HG03520 (cell line): Measurements from ENCODE around the gene MGLL.

ENCODE experiments used
- ATAC-seq: cut with Tn5 transposase; IDR thresholded peaks from one replicate; pipeline ENCODE4 v1.9.1; 2021; ENCODE audit warnings: mild to moderate bottlenecking, moderate library complexity; ENCODE audit not compliant: unreplicated experiment

Gene MGLL

DNA sequence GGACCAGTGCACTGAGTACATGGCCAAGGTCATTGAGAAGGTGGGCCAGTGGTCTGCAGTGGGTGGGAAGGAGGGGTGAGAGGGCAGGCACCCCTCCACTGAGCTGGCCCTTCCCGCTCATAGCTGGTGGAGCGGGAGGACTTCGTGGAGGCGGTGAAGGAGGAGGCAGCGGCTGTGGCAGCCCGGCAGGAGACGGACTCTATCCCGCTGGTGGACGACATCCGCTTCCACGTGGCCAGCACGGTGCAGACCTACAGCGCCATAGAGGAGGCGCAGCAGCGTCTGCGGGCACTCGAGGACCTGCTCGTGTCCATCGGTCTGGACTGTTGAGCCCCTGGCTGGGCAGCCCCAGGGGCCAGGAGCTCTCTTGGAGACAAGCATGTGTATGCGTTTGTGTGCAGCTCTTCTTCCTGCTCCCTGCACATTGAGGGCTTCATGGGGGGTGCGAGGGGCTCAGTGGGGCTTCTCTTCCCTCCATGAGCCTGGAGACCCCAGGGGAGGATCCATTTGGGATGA, 142.1 kb downstream of the MGLL start:
- no peak for ATAC-seq

DNA sequence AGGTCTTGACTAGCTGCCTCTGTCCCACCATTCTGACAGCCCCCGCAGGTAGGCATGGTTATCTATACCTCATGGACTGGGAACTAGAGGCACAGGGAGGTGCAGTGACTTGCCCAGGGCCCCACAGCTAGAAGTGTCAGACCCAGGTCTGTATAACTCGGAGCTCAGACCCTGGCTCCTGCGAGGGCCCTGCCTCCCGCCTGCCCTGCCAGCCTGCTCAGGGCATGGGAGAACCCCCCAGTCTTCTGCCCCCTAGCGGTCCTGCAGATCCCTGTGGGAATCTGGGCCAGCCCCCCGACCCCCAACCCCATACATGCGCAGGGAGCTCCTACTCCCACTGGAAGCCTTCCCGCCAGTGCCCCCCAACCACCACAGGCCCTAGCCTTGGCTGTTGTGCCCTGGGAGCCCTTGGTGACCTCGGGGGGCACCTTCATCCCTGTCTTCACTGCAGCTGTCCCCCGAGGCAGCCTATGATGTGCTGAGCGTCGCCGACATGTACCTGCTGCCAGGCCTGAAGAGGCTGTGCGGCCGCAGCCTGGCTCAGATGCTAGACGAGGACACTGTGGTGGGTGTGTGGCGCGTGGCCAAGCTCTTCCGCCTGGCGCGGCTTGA, 142.7 kb downstream of the MGLL start:
- ATAC-seq = no peak

DNA sequence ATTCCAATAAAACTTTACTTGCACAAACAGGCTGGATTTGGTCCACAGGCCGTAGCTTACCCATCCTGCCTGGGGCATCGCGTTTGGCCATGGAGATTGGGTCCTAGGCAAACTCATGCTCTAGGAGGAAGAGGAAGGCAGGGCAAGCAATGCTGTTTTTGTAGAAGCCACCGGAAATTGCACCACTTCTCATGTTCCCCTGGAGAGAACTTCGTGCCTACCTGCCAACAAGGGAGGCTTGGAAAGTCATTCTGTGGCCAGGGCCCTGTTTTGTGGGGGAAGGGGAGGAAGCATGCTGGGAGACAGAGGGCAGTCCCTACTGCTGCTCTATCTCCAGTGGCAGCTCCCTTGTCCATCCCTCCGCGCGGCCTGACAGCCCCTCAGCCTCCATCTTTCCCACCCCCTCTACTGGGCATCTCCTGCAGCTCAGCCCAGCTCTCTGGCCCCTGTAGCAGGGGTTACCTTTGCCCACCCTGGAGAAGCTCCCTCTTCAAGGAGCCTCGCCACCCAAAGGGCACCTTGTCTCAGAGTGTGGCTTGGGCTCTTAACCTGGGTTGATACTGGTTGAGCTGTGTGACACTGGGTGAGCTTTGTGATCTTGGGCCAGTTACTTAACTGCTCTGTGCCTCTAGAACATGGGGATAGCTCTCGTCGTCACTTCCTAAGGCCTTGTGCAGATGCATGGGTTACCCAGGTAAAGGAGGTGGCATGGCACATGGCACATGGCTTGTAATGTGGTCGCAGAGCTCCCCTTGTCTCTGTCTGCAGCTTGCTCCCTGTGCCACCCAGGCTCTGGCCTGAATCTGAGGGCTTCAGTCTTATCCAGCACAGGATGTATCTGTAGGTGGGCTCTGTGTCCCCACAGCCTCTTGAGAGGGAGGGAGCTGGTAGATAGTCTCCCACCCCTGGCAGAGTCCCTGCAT, 143.4 kb downstream of the MGLL start:
- no peak for ATAC-seq

DNA sequence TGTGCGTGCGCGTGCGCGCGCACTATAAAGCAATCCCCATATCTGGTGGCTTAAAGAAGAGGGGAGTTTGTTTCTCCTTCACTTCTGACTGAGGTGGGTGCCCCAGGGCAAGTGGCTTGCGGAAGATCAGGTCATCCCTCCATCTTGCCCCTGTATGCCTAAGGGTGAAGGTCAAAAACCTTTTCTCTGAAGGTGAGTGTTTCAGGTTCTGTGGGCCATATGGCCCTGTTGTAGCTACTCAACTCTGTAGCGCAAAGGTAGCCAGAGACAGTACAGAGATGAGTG, 144.1 kb downstream of the MGLL start:
- ATAC-seq = no peak

- ATAC-seq = no peak
Measured at GRCh38 chr3:127677541-127678314, 144.6 kb downstream of the MGLL start.

- no peak for ATAC-seq
Measured at GRCh38 chr3:127676921-127677351, 145.4 kb downstream of the MGLL start.

GRCh38 chr3:127676456-127676855, 145.9 kb downstream of the MGLL start:
- no peak for ATAC-seq

DNA sequence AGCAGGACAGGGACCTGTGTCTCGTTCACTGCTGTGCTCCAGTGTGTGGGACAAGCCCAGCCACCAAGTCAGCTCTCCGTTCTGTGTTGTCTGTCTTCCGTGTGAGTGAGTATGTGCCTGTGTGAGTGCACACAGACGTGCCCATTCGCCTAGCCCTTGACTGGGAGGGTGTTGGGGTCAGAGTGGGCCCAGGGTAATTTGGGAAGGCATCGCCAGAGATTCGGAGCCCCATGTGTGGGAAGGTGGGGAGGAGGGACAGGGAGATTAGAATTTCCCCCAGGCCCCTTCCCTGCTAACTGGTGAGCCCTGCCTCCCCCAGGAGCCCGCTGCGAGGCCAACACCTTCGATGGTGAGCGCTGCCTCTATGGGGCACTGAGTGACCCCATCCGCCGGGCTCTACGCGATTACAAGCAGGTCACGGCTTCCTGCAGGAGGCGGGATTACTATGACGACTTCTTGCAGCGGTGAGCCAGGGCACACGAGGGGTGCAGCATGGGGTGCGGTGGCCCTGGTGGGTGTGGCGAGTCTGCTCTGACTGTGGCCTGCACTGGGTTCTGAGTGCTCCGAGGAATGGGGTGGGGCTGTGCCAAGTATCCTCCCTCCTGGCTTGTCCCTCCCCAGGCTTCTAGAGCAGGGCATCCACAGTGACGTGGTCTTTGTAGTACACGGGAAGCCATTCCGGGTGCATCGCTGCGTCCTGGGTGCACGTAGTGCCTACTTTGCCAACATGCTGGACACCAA, 146.5 kb downstream of the MGLL start:
- ATAC-seq = no peak

DNA sequence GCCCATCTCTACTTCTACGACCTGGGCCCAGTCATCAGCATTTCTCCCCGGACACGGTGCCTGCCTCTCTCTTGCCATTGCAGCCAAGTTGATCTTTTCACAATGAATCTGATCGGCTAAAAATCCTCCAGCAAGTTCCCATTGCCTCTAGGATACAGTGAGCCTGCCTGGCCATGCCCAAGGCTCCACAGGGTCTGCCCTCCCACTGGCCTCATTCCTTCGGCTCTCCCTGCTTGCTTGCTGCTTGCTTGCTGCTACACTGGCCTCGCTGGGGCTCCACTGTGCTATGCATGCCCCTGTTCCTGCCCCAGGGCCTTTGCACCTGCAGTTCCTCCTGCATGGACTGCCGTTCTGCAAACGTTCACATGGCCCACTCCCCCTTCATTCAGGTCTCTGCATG, 147.5 kb downstream of the MGLL start:
- no peak for ATAC-seq

DNA sequence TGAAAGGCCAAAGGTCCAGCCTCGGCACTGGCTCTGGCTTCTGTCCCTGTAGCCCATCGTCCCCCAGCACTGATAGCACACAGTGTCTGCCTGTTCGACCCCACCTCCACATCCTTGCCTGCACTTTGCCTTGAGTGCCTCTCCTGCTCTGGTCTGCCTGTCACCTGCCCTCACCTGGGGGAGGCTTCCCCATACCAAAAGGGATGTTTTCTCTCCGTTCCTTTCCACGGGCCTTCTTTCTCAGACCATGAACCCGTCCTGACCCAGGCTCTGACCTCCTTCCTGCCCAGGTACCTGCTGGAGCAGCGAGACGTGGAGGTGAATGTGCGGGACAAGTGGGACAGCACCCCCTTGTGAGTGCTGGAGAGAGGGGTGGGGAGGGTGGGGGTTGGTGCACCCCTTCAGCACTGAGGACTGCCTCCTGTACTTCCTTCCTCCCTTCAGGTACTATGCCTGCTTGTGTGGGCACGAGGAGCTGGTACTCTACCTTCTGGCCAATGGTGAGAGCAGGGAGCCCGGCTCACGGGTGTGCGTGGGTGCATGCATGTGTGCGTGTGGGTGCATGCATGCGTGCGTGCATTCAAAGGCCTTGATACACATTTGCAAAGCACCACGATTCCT, 148.1 kb downstream of the MGLL start:
- ATAC-seq = no peak

- ATAC-seq = peak; percentile 23
Measured at GRCh38 chr3:127673191-127674100, 148.9 kb downstream of the MGLL start.

GRCh38 chr3:127672429-127673190, 149.7 kb downstream of the MGLL start, which contains the start of gene ABTB1:
ABTB1 (plus strand) TSS chr3:127672952; CDS start chr3:127673026, 74 bp downstream.
- ATAC-seq = peak; percentile 61

- peak; percentile 13 for ATAC-seq
Measured at GRCh38 chr3:127671523-127672428, 150.5 kb downstream of the MGLL start.

DNA sequence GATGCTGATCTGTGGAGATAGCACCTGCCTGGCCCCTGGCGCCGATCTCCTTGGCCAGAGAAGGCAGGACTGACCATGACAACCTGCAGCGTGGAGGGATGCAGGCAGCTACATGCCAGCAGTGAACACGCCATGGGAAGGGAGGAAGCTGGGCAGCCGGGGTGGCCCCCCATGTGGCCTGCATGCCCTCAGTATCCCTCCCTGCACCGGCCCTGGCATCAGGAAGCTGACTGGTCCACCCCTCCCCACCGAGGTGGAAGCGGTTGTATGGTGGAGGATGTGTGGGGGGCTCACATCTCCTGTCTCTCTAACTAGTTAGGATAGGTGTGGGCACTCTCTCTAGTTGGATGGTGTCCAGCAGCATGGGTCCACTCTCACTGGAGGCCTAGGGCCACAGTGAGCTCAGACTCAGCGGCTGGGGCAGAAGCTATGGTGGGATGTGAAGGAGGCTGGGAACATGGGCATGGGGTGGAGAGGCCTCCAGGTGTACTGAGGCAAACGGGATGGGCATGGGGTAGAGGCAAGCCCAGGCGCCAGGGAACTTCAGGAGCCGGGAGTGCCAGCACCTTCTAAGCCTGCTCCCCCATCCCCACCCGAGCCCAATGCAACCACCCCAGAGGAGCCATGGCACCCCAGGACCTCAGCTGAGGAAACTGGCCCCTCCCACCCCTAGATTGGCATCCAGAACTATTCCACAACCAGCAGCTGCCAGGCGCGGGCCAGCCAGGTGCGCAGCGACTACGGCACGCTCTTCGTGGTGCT, 151.4 kb downstream of the MGLL start:
- ATAC-seq = no peak

DNA sequence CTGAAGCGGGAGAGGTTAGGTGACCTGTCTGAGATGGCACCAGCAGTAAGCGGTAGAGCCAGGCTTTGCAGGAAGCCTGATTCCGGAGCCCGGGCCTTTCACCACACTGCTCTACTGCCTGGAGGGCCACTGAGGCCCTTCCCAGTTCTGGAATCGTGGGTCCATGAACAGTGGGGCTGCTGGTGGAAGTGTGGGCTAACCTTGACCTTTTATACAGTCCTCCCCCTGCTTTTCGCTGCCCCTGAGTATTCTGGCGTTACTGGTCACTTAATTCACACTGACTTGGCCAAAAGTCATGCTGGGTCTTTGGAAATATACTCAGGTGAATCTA, 152.1 kb downstream of the MGLL start:
- ATAC-seq = no peak

- ATAC-seq = no peak
Measured at GRCh38 chr3:127669541-127670228, 152.6 kb downstream of the MGLL start.
